ENCODE data around the gene CCL26.
"Not testable (repeated sequence)": the region's sequence is repeated elsewhere in the genome, so short reads cannot be mapped to it uniquely, and the experiment has no call there.

CCL26 gene

GRCh38 chr7:75725306-75725705 lies 46.7 kb downstream of the CCL26 start:
- no peaks in the 10 kb centered on the region for H3K9me2 ChIP-seq (replicated peaks; ENCODE audit: control insufficient read depth, low read length)
- H3K27me3 ChIP-seq (ENCODE audit: control insufficient read depth, low read length) = 0 out of 2 replicates have a peak, but pooled peaks cover 5% of the 10 kb centered on the region
- no peaks in the 10 kb centered on the region for H3K79me2 ChIP-seq (ENCODE audit: control insufficient read depth, low read length)
- H3K27ac ChIP-seq (ENCODE audit: low read depth, low read length) = no peak overlapping the region
- peaks cover 24% of the 10 kb centered on the region for H3K4me1 ChIP-seq (ENCODE audit: control insufficient read depth, low read length)
- no peaks in the 10 kb centered on the region for H3K36me3 ChIP-seq (ENCODE audit: control insufficient read depth, low read length)
- H3K9me3 ChIP-seq (ENCODE audit: control insufficient read depth, insufficient read depth, low read length) = no peaks in the 10 kb centered on the region
- no peak overlapping the region for H3K4me2 ChIP-seq (ENCODE audit: low read length)
- H4K20me1 ChIP-seq (ENCODE audit: control insufficient read depth, insufficient read depth, low read depth, low read length) = no peaks in the 10 kb centered on the region
- 0 out of 2 replicates have a peak, but pooled peaks cover 2% of the 10 kb centered on the region for H3F3A ChIP-seq (ENCODE audit: control insufficient read depth, insufficient read depth)
- TF ChIP-seq EZH2phosphoT487 (IDR thresholded peaks at IDR 0.05; ENCODE audit: borderline replicate concordance, low read length) (no peak), CTCF (IDR thresholded peaks at IDR 0.05; ENCODE audit: low read depth, low read length, poor library complexity, severe bottlenecking) (no peak)
- H3K4me3 ChIP-seq (ENCODE audit: low read length) = no peak overlapping the region

GRCh38 chr7:75723444-75723843 lies 48.6 kb downstream of the CCL26 start:
- H3K4me2 ChIP-seq (ENCODE audit: low read length) = no peak overlapping the region
- H3K9me2 ChIP-seq (replicated peaks; ENCODE audit: control insufficient read depth, low read length) = no peaks in the 10 kb centered on the region
- H3F3A ChIP-seq (ENCODE audit: control insufficient read depth, insufficient read depth) = 0 out of 2 replicates have a peak, but pooled peaks cover 2% of the 10 kb centered on the region
- H3K27ac ChIP-seq (ENCODE audit: low read depth, low read length) = no peak overlapping the region
- H3K4me1 ChIP-seq (ENCODE audit: control insufficient read depth, low read length) = peaks cover 19% of the 10 kb centered on the region
- H3K4me3 ChIP-seq (ENCODE audit: low read length) = no peak overlapping the region
- no peaks in the 10 kb centered on the region for H3K36me3 ChIP-seq (ENCODE audit: control insufficient read depth, low read length)
- no peaks in the 10 kb centered on the region for H3K79me2 ChIP-seq (ENCODE audit: control insufficient read depth, low read length)
- H3K9me3 ChIP-seq (ENCODE audit: control insufficient read depth, insufficient read depth, low read length) = no peaks in the 10 kb centered on the region
- H4K20me1 ChIP-seq (ENCODE audit: control insufficient read depth, insufficient read depth, low read depth, low read length) = no peaks in the 10 kb centered on the region
- 0 out of 2 replicates have a peak, but pooled peaks cover 5% of the 10 kb centered on the region for H3K27me3 ChIP-seq (ENCODE audit: control insufficient read depth, low read length)
- TF ChIP-seq EZH2phosphoT487 (IDR thresholded peaks at IDR 0.05; ENCODE audit: borderline replicate concordance, low read length) (no peak), CTCF (IDR thresholded peaks at IDR 0.05; ENCODE audit: low read depth, low read length, poor library complexity, severe bottlenecking) (no peak)

- H3K4me3 ChIP-seq (ENCODE audit: low read length) = no peak overlapping the region
- no peaks in the 10 kb centered on the region for H3K79me2 ChIP-seq (ENCODE audit: control insufficient read depth, low read length)
- H3K4me2 ChIP-seq (ENCODE audit: low read length) = no peak overlapping the region
- 0 out of 2 replicates have a peak, but pooled peaks cover 5% of the 10 kb centered on the region for H3K27me3 ChIP-seq (ENCODE audit: control insufficient read depth, low read length)
- no peaks in the 10 kb centered on the region for H3K9me3 ChIP-seq (ENCODE audit: control insufficient read depth, insufficient read depth, low read length)
- H3K9me2 ChIP-seq (replicated peaks; ENCODE audit: control insufficient read depth, low read length) = no peaks in the 10 kb centered on the region
- H3K27ac ChIP-seq (ENCODE audit: low read depth, low read length) = no peak overlapping the region
- H3K4me1 ChIP-seq (ENCODE audit: control insufficient read depth, low read length) = peaks cover 15% of the 10 kb centered on the region
- H3F3A ChIP-seq (ENCODE audit: control insufficient read depth, insufficient read depth) = 0 out of 2 replicates have a peak, but pooled peaks cover 2% of the 10 kb centered on the region
- no peaks in the 10 kb centered on the region for H4K20me1 ChIP-seq (ENCODE audit: control insufficient read depth, insufficient read depth, low read depth, low read length)
- TF ChIP-seq CTCF (IDR thresholded peaks at IDR 0.05; ENCODE audit: low read depth, low read length, poor library complexity, severe bottlenecking) (no peak), EZH2phosphoT487 (IDR thresholded peaks at IDR 0.05; ENCODE audit: borderline replicate concordance, low read length) (no peak)
- H3K36me3 ChIP-seq (ENCODE audit: control insufficient read depth, low read length) = no peaks in the 10 kb centered on the region
Observed at GRCh38 chr7:75722373-75722772, 49.6 kb downstream of the CCL26 start.

- H3K27me3 ChIP-seq (ENCODE audit: control insufficient read depth, low read length); H3K27ac ChIP-seq (ENCODE audit: low read depth, low read length); H3K9me3 ChIP-seq (ENCODE audit: control insufficient read depth, insufficient read depth, low read length); H3K36me3 ChIP-seq (ENCODE audit: control insufficient read depth, low read length); H3K4me2 ChIP-seq (ENCODE audit: low read length); H3K79me2 ChIP-seq (ENCODE audit: control insufficient read depth, low read length); H3K9me2 ChIP-seq (replicated peaks; ENCODE audit: control insufficient read depth, low read length); H3F3A ChIP-seq (ENCODE audit: control insufficient read depth, insufficient read depth); H4K20me1 ChIP-seq (ENCODE audit: control insufficient read depth, insufficient read depth, low read depth, low read length); H3K4me3 ChIP-seq (ENCODE audit: low read length): not testable (repeated sequence)
- peaks cover 15% of the 10 kb centered on the region for H3K4me1 ChIP-seq (ENCODE audit: control insufficient read depth, low read length)
Observed at GRCh38 chr7:75721922-75722321, 50.1 kb downstream of the CCL26 start.
